IPS-18a (cell line): ENCODE data around the gene PSMC3IP.

ENCODE experiments used
- H3K27ac ChIP-seq: one replicate; pipeline ENCODE4 v1.5.1; 2013; ENCODE audit warnings: low read length
- H3K27me3 ChIP-seq: one replicate; pipeline ENCODE4 v1.6.1; 2013; ENCODE audit warnings: mild to moderate bottlenecking, low read length; ENCODE audit not compliant: control insufficient read depth, insufficient read depth
- H3K36me3 ChIP-seq: one replicate; pipeline ENCODE4 v1.6.1; 2013; ENCODE audit warnings: low read depth, low read length; ENCODE audit not compliant: control insufficient read depth
- H3K4me1 ChIP-seq: one replicate; pipeline ENCODE4 v1.6.1; 2013; ENCODE audit warnings: low read depth, low read length; ENCODE audit not compliant: control insufficient read depth
- H3K4me3 ChIP-seq: one replicate; pipeline ENCODE4 v1.5.1; 2013; ENCODE audit warnings: low read length
- H3K9ac ChIP-seq: one replicate; pipeline ENCODE4 v1.6.1; 2013; ENCODE audit warnings: mild to moderate bottlenecking, low read length, moderate library complexity
- H3K9me3 ChIP-seq: one replicate; pipeline ENCODE4 v1.6.1; 2013; ENCODE audit warnings: low read depth, low read length; ENCODE audit not compliant: control insufficient read depth

PSMC3IP gene

GRCh38 chr17:42608305-42609181, 31.0 kb upstream of the PSMC3IP start:
- H3K9ac ChIP-seq, result peak overlapping the region; percentile 86
- H3K9me3 ChIP-seq, result no peaks in the 10 kb centered on the region
- H3K4me1 ChIP-seq, result peaks cover 7% of the 10 kb centered on the region
- H3K27ac ChIP-seq, result peak overlapping the region; percentile 75
- H3K36me3 ChIP-seq, result peaks cover 20% of the 10 kb centered on the region
- peak overlapping the region; percentile 99 for H3K4me3 ChIP-seq
- H3K27me3 ChIP-seq, result no peaks in the 10 kb centered on the region

- no peaks in the 10 kb centered on the region for H3K27me3 ChIP-seq
- peaks cover 7% of the 10 kb centered on the region for H3K4me1 ChIP-seq
- H3K4me3 ChIP-seq, result peak overlapping the region; percentile 99
- no peak overlapping the region for H3K27ac ChIP-seq
- peak overlapping the region; percentile 86 for H3K9ac ChIP-seq
- H3K36me3 ChIP-seq, result peaks cover 13% of the 10 kb centered on the region
- H3K9me3 ChIP-seq, result no peaks in the 10 kb centered on the region
Measured at GRCh38 chr17:42607769-42608168, 30.2 kb upstream of the PSMC3IP start.

- Histone ChIP-seq H3K9ac (no peak overlapping the region), H3K36me3 (no peaks in the 10 kb centered on the region), H3K4me1 (peaks cover 6% of the 10 kb centered on the region), H3K4me3 (no peak overlapping the region), H3K9me3 (no peaks in the 10 kb centered on the region), H3K27ac (no peak overlapping the region), H3K27me3 (no peaks in the 10 kb centered on the region)
Measured at GRCh38 chr17:42603318-42603717, 25.8 kb upstream of the PSMC3IP start.

- no peak overlapping the region for H3K9ac ChIP-seq
- no peaks in the 10 kb centered on the region for H3K4me1 ChIP-seq
- H3K27me3 ChIP-seq, result no peaks in the 10 kb centered on the region
- no peaks in the 10 kb centered on the region for H3K9me3 ChIP-seq
- H3K27ac ChIP-seq, result no peak overlapping the region
- H3K36me3 ChIP-seq, result no peaks in the 10 kb centered on the region
- H3K4me3 ChIP-seq, result no peak overlapping the region
Measured at GRCh38 chr17:42598905-42599304, 21.4 kb upstream of the PSMC3IP start.

- Histone ChIP-seq H3K4me1 (no peaks in the 10 kb centered on the region), H3K27ac (no peak overlapping the region), H3K27me3 (no peaks in the 10 kb centered on the region)
Measured at GRCh38 chr17:42596386-42596785, 18.9 kb upstream of the PSMC3IP start.

GRCh38 chr17:42591411-42591810, 13.9 kb upstream of the PSMC3IP start:
- H3K4me1 ChIP-seq, result no peaks in the 10 kb centered on the region
- peaks cover 26% of the 10 kb centered on the region for H3K36me3 ChIP-seq
- H3K4me3 ChIP-seq, result no peak overlapping the region
- no peaks in the 10 kb centered on the region for H3K27me3 ChIP-seq
- H3K9ac ChIP-seq, result no peak overlapping the region
- no peak overlapping the region for H3K27ac ChIP-seq
- no peaks in the 10 kb centered on the region for H3K9me3 ChIP-seq

More at GRCh38 chr17:42596386-42596785, 18.9 kb upstream of the PSMC3IP start:
- Histone ChIP-seq H3K36me3 (peaks cover 7% of the 10 kb centered on the region), H3K4me3 (no peak overlapping the region), H3K9ac (no peak overlapping the region), H3K9me3 (no peaks in the 10 kb centered on the region)

- H3K36me3 ChIP-seq, result peaks cover 29% of the 10 kb centered on the region
- H3K4me3 ChIP-seq, result no peak overlapping the region
- no peaks in the 10 kb centered on the region for H3K4me1 ChIP-seq
- H3K27ac ChIP-seq, result no peak overlapping the region
- H3K9me3 ChIP-seq, result no peaks in the 10 kb centered on the region
- H3K9ac ChIP-seq, result no peak overlapping the region
- H3K27me3 ChIP-seq, result no peaks in the 10 kb centered on the region
Measured at GRCh38 chr17:42590886-42591285, 13.4 kb upstream of the PSMC3IP start.

- Histone ChIP-seq H3K4me3 (no peak overlapping the region), H3K9me3 (no peaks in the 10 kb centered on the region), H3K27ac (no peak overlapping the region), H3K36me3 (peaks cover 54% of the 10 kb centered on the region), H3K27me3 (no peaks in the 10 kb centered on the region), H3K4me1 (no peaks in the 10 kb centered on the region), H3K9ac (no peak overlapping the region)
Measured at GRCh38 chr17:42586514-42587230, 9.1 kb upstream of the PSMC3IP start.

GRCh38 chr17:42585353-42585752, 7.8 kb upstream of the PSMC3IP start:
- Histone ChIP-seq H3K9ac (no peak overlapping the region), H3K9me3 (no peaks in the 10 kb centered on the region), H3K27ac (no peak overlapping the region), H3K27me3 (no peaks in the 10 kb centered on the region), H3K4me3 (no peak overlapping the region), H3K36me3 (peaks cover 53% of the 10 kb centered on the region), H3K4me1 (no peaks in the 10 kb centered on the region)

- H3K27ac ChIP-seq, result no peak overlapping the region
- H3K27me3 ChIP-seq, result no peaks in the 10 kb centered on the region
- H3K36me3 ChIP-seq, result peaks cover 53% of the 10 kb centered on the region
- H3K4me3 ChIP-seq, result no peak overlapping the region
- no peak overlapping the region for H3K9ac ChIP-seq
- H3K4me1 ChIP-seq, result no peaks in the 10 kb centered on the region
- H3K9me3 ChIP-seq, result no peaks in the 10 kb centered on the region
Measured at GRCh38 chr17:42584880-42585279, 7.4 kb upstream of the PSMC3IP start.

GRCh38 chr17:42581744-42582270, 4.3 kb upstream of the PSMC3IP start:
- no peak overlapping the region for H3K27ac ChIP-seq
- H3K4me3 ChIP-seq, result no peak overlapping the region
- no peak overlapping the region for H3K9ac ChIP-seq
- no peaks in the 10 kb centered on the region for H3K9me3 ChIP-seq
- H3K4me1 ChIP-seq, result no peaks in the 10 kb centered on the region
- peaks cover 42% of the 10 kb centered on the region for H3K36me3 ChIP-seq
- no peaks in the 10 kb centered on the region for H3K27me3 ChIP-seq
